CD4-positive, alpha-beta memory T cell (primary cell): Measurements from ENCODE around the gene TMCC3. TPM values are rescaled to one million over a fixed set of nuclear protein-coding genes. Genes with fewer than 3 reads are reported as not detected.

Source experiments
- microRNA-seq: library from miRNA; unstranded; fragments of <30 nt; microRNA quantifications from one replicate; pipeline ENCODE4 v1.2.0, GENCODE V29; 2021; ENCODE audit warnings: borderline replicate concordance, borderline number of aligned reads, borderline microRNAs expressed, mixed read lengths
- polyA plus RNA-seq, 2 donors: library from polyadenylated mRNA; unstranded; fragments of 300-500 nt; fragmentation: Illumina TruSeq; gene quantifications; one replicate each; pipeline ENCODE4 v1.2.3, GENCODE V29; 2021
- total RNA-seq, 2 experiments: library from RNA; stranded (reverse); gene quantifications; one replicate each; pipeline ENCODE4 v1.2.3, GENCODE V29; 2021

The TMCC3 gene
- total and polyA plus RNA-seq, 4 experiments from 2014 or later, result 0.14 to 0.91 (median 0.30) TPM

Small RNA genes lying within 50 kb of the gene (microRNA-seq; reads per million reads assigned to microRNA genes)
- gene MIR5700, result not detected

Other genes with a start within 250 kb of the TMCC3 start
- 10 to 100 TPM; 11.2 to 14.8 TPM for gene CEP83, start 190.7 kb downstream of the TMCC3 start, total RNA-seq
- gene CEP83, start 190.7 kb downstream of the TMCC3 start, polyA plus RNA-seq, result 1 to 10 TPM; 3.6 to 6.5 TPM